ENCODE results near the gene OXSR1. TPM values are rescaled to one million over a fixed set of nuclear protein-coding genes. Genes with fewer than 3 reads are reported as not detected.
A peak's percentile ranks its signal among the peaks of the same experiment; 100 is the strongest.

The OXSR1 gene
- total and polyA plus RNA-seq, 2 of the 13 experiments (the other 11 are each of a cell fraction or from before 2014, with no cell fraction given), result 27.4 to 32.6 TPM

DNA sequence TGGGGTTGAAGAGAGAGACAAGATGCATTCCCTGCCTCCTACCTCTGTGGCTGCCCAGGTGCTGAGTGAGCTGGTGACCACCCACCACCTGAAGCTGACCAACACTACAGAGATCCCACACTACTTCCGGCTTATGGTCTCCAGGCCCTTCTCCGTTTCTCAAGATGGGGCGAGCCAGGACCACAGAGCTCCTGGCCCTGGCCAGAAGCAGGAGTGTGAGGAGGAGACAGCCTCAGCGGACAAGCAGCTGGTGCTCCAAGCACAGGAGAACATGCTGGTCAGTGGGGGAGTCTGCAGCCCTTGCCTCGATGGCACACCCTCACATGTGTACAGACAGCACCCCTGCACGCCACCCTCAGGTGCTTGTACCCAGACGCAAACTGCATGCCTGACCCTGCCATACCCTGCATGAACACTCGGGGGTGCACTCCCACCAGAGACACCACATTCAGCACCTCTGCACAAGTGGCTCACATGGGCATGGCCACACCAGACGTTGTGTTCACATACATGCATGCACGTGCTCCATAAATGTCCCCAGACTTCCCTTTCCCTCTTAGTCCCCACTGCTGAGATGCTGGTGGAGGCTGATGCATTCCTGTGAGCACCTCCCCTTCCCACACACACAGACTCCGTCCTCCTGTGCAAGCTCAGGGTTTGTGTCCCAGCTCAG, 47.5 kb upstream of the OXSR1 start (continued):
- no peak for TF ChIP-seq ZBTB40 (IDR thresholded peaks at IDR 0.05)
- no peak for TF ChIP-seq ZBTB40 (CRISPR knock-in tag; IDR thresholded peaks at IDR 0.05)
- TF ChIP-seq ZNF251 (CRISPR knock-in tag; IDR thresholded peaks at IDR 0.05), result no peak
- no peak for TF ChIP-seq NR2F2 (IDR thresholded peaks at IDR 0.05; ENCODE audit: borderline replicate concordance, low read depth)
- 0 out of 2 replicates have a peak, but pooled peaks have one; percentile 79 for TF ChIP-seq ZNF512 (CRISPR knock-in tag; IDR thresholded peaks at IDR 0.05)
- TF ChIP-seq SMAD1 (CRISPR knock-in tag; IDR thresholded peaks at IDR 0.05; ENCODE audit: borderline replicate concordance, low read depth), result no peak
- 0 out of 2 replicates have a peak, but pooled peaks have one; percentile 25 for TF ChIP-seq NCOA2 (CRISPR knock-in tag; IDR thresholded peaks at IDR 0.05)
- TF ChIP-seq NFE2L1 (CRISPR knock-in tag; IDR thresholded peaks at IDR 0.05; ENCODE audit: borderline replicate concordance), result 0 out of 2 replicates have a peak, but pooled peaks have one; percentile 46
- TF ChIP-seq TARDBP (CRISPR knock-in tag; IDR thresholded peaks at IDR 0.05), result peak; percentile 71
- TF ChIP-seq SRF (IDR thresholded peaks at IDR 0.05; ENCODE audit: low read depth, low read length), result no peak
- 0 out of 2 replicates have a peak, but pooled peaks have one; percentile 32 for TF ChIP-seq SMAD3 (CRISPR knock-in tag; IDR thresholded peaks at IDR 0.05)
- TF ChIP-seq, protein P1, sequence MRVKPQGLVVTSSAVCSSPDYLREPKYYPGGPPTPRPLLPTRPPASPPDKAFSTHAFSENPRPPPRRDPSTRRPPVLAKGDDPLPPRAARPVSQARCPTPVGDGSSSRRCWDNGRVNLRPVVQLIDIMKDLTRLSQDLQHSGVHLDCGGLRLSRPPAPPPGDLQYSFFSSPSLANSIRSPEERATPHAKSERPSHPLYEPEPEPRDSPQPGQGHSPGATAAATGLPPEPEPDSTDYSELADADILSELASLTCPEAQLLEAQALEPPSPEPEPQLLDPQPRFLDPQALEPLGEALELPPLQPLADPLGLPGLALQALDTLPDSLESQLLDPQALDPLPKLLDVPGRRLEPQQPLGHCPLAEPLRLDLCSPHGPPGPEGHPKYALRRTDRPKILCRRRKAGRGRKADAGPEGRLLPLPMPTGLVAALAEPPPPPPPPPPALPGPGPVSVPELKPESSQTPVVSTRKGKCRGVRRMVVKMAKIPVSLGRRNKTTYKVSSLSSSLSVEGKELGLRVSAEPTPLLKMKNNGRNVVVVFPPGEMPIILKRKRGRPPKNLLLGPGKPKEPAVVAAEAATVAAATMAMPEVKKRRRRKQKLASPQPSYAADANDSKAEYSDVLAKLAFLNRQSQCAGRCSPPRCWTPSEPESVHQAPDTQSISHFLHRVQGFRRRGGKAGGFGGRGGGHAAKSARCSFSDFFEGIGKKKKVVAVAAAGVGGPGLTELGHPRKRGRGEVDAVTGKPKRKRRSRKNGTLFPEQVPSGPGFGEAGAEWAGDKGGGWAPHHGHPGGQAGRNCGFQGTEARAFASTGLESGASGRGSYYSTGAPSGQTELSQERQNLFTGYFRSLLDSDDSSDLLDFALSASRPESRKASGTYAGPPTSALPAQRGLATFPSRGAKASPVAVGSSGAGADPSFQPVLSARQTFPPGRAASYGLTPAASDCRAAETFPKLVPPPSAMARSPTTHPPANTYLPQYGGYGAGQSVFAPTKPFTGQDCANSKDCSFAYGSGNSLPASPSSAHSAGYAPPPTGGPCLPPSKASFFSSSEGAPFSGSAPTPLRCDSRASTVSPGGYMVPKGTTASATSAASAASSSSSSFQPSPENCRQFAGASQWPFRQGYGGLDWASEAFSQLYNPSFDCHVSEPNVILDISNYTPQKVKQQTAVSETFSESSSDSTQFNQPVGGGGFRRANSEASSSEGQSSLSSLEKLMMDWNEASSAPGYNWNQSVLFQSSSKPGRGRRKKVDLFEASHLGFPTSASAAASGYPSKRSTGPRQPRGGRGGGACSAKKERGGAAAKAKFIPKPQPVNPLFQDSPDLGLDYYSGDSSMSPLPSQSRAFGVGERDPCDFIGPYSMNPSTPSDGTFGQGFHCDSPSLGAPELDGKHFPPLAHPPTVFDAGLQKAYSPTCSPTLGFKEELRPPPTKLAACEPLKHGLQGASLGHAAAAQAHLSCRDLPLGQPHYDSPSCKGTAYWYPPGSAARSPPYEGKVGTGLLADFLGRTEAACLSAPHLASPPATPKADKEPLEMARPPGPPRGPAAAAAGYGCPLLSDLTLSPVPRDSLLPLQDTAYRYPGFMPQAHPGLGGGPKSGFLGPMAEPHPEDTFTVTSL (CRISPR knock-in tag; IDR thresholded peaks at IDR 0.05; ENCODE audit: borderline replicate concordance), result no peak
- peak; percentile 38; the same call in 1 of the 2 replicates for TF ChIP-seq SRY (CRISPR knock-in tag; IDR thresholded peaks at IDR 0.05)
